Activated CD4-positive, alpha-beta memory T cell treated with anti-CD3 and anti-CD28 coated beads for 36 hours (primary cell): Measurements from ENCODE around the gene OCRL. TPM values are rescaled to one million over a fixed set of nuclear protein-coding genes. Genes with fewer than 3 reads are reported as not detected.
"Not testable (repeated sequence)": the region's sequence is repeated elsewhere in the genome, so short reads cannot be mapped to it uniquely, and the experiment has no call there.

Experiments used
- CTCF ChIA-PET: fragments of 350-600 bp; sonication (Branson Sonifier 250); formaldehyde crosslinking; loops from one replicate; lab custom pipeline; 2021; ENCODE audit warnings: antibody characterized with exemption, inconsistent platforms; lab: Charles Lee
- POLR2A ChIA-PET: fragments of 350-600 bp; sonication (Branson Sonifier 250); formaldehyde crosslinking; loops from one replicate; lab custom pipeline; 2021; ENCODE audit warnings: antibody characterized with exemption; lab: Charles Lee
- DNase-seq: peaks from one replicate; pipeline ENCODE4 v3.0.0-alpha.2; 2020
- H3K27ac Mint-ChIP-seq: one replicate; pipeline ENCODE4 v1.8.0; 2021; ENCODE audit warnings: mixed read lengths
- H3K27me3 Mint-ChIP-seq: one replicate; pipeline ENCODE4 v1.8.0; 2021; ENCODE audit warnings: mixed read lengths
- H3K36me3 Mint-ChIP-seq: one replicate; pipeline ENCODE4 v1.8.0; 2021; ENCODE audit warnings: mixed read lengths
- H3K4me1 Mint-ChIP-seq: one replicate; pipeline ENCODE4 v1.8.0; 2021; ENCODE audit warnings: low read depth, mixed read lengths
- H3K4me3 Mint-ChIP-seq: one replicate; pipeline ENCODE4 v1.8.0; 2021; ENCODE audit warnings: mild to moderate bottlenecking, mixed read lengths
- H3K9me3 Mint-ChIP-seq: one replicate; pipeline ENCODE4 v1.8.0; 2021; ENCODE audit warnings: mixed read lengths
- intact Hi-C: fragments of 100-400 bp; cut with micrococcal nuclease; formaldehyde crosslinking; loops from one replicate; pipeline ENCODE4 v1.15.1; 2023
- total RNA-seq, 2 experiments: library from RNA; stranded (reverse); gene quantifications; one replicate each; pipeline ENCODE4 v1.2.3, GENCODE V29; 2021

OCRL gene
- total RNA-seq, 2 experiments from 2014 or later = 2.8 to 3.2 TPM

GRCh38 chrX:129545408-129545807 is 5.3 kb downstream of the OCRL start:
- ChIA-PET CTCF (interaction anchor here (1.3 kb wide), 1 partner anchor 56 kb away, joined by 4 read pairs; no protein-coding TSS in a partner anchor), POLR2A (no interaction called here)
- H3K4me1 Mint-ChIP-seq = peaks cover 11% of the 10 kb centered on the region
- no peaks in the 10 kb centered on the region for H3K36me3 Mint-ChIP-seq
- H3K9me3 Mint-ChIP-seq = no peaks in the 10 kb centered on the region
- no peak for DNase-seq
- no peaks in the 10 kb centered on the region for H3K27me3 Mint-ChIP-seq
- intact Hi-C loops = no loop called here
- H3K4me3 Mint-ChIP-seq = no peak overlapping the region
- no peak overlapping the region for H3K27ac Mint-ChIP-seq

- no peaks in the 10 kb centered on the region for H3K27me3 Mint-ChIP-seq
- no peaks in the 10 kb centered on the region for H3K36me3 Mint-ChIP-seq
- POLR2A ChIA-PET = no interaction called here
- CTCF ChIA-PET = no interaction called here
- no peaks in the 10 kb centered on the region for H3K9me3 Mint-ChIP-seq
- H3K4me1 Mint-ChIP-seq = peaks cover 4% of the 10 kb centered on the region
- no peak overlapping the region for H3K4me3 Mint-ChIP-seq
- intact Hi-C loops = no loop called here
- H3K27ac Mint-ChIP-seq = no peak overlapping the region
- DNase-seq = no peak
These were observed 9.1 kb downstream of the OCRL start for GRCh38 chrX:129549124-129549523.

- CTCF ChIA-PET = no interaction called here
- no peaks in the 10 kb centered on the region for H3K4me1 Mint-ChIP-seq
- intact Hi-C loops = no loop called here
These were observed 13.7 kb downstream of the OCRL start for GRCh38 chrX:129553619-129554288.

GRCh38 chrX:129554816-129555215 is 14.8 kb downstream of the OCRL start:
- H3K4me1 Mint-ChIP-seq = not testable (repeated sequence)

More at GRCh38 chrX:129553619-129554288, 13.7 kb downstream of the OCRL start:
- Mint-ChIP-seq H3K36me3 (no peaks in the 10 kb centered on the region), H3K4me3 (no peak overlapping the region), H3K27me3 (no peaks in the 10 kb centered on the region), H3K27ac (no peak overlapping the region), H3K9me3 (no peaks in the 10 kb centered on the region)
- DNase-seq = no peak
- POLR2A ChIA-PET = no interaction called here

GRCh38 chrX:129556806-129557315 is 16.8 kb downstream of the OCRL start:
- no peak for DNase-seq
- POLR2A ChIA-PET = no interaction called here
- no peaks in the 10 kb centered on the region for H3K4me1 Mint-ChIP-seq
- no peaks in the 10 kb centered on the region for H3K9me3 Mint-ChIP-seq
- intact Hi-C loops = no loop called here
- H3K36me3 Mint-ChIP-seq = peaks cover 4% of the 10 kb centered on the region
- H3K27me3 Mint-ChIP-seq = no peaks in the 10 kb centered on the region
- H3K27ac Mint-ChIP-seq = no peak overlapping the region
- CTCF ChIA-PET = no interaction called here
- H3K4me3 Mint-ChIP-seq = no peak overlapping the region

More at GRCh38 chrX:129554816-129555215, 14.8 kb downstream of the OCRL start:
- H3K4me3 Mint-ChIP-seq, H3K27me3 Mint-ChIP-seq, CTCF ChIA-PET, DNase-seq, H3K9me3 Mint-ChIP-seq, H3K27ac Mint-ChIP-seq, POLR2A ChIA-PET, H3K36me3 Mint-ChIP-seq, intact Hi-C loops: not testable (repeated sequence)

- POLR2A ChIA-PET = no interaction called here
- Mint-ChIP-seq H3K36me3 (peaks cover 12% of the 10 kb centered on the region), H3K4me3 (no peak overlapping the region), H3K27ac (no peak overlapping the region), H3K9me3 (no peaks in the 10 kb centered on the region), H3K4me1 (no peaks in the 10 kb centered on the region), H3K27me3 (no peaks in the 10 kb centered on the region)
- no peak for DNase-seq
- intact Hi-C loops = no loop called here
- CTCF ChIA-PET = no interaction called here
These were observed 17.9 kb downstream of the OCRL start for GRCh38 chrX:129557844-129558480.

- intact Hi-C loops = no loop called here
These were observed 19.7 kb downstream of the OCRL start for GRCh38 chrX:129559783-129560182.

GRCh38 chrX:129561453-129561852 is 21.4 kb downstream of the OCRL start:
- ChIA-PET POLR2A (no interaction called here), CTCF (interaction anchor here (0.7 to 1.0 kb wide), 2 partner anchors 9 to 116 kb away, joined by 3 to 4 read pairs; no protein-coding TSS in a partner anchor)
- peaks cover 12% of the 10 kb centered on the region for H3K36me3 Mint-ChIP-seq
- H3K27me3 Mint-ChIP-seq = no peaks in the 10 kb centered on the region
- no peaks in the 10 kb centered on the region for H3K9me3 Mint-ChIP-seq
- H3K4me1 Mint-ChIP-seq = peaks cover 11% of the 10 kb centered on the region
- no peak for DNase-seq
- intact Hi-C loops = no loop called here
- H3K4me3 Mint-ChIP-seq = no peak overlapping the region
- no peak overlapping the region for H3K27ac Mint-ChIP-seq

More at GRCh38 chrX:129559783-129560182, 19.7 kb downstream of the OCRL start:
- Mint-ChIP-seq H3K36me3 (peaks cover 12% of the 10 kb centered on the region), H3K4me1 (no peaks in the 10 kb centered on the region), H3K4me3 (no peak overlapping the region), H3K27me3 (no peaks in the 10 kb centered on the region), H3K9me3 (no peaks in the 10 kb centered on the region), H3K27ac (no peak overlapping the region)
- ChIA-PET CTCF (no interaction called here), POLR2A (no interaction called here)
- no peak for DNase-seq

GRCh38 chrX:129564345-129564744 is 24.3 kb downstream of the OCRL start:
- H3K27ac Mint-ChIP-seq, H3K9me3 Mint-ChIP-seq, H3K36me3 Mint-ChIP-seq, POLR2A ChIA-PET, H3K4me3 Mint-ChIP-seq, DNase-seq, H3K27me3 Mint-ChIP-seq, intact Hi-C loops, CTCF ChIA-PET: not testable (repeated sequence)
- peaks cover 11% of the 10 kb centered on the region for H3K4me1 Mint-ChIP-seq

- H3K36me3 Mint-ChIP-seq = peaks cover 11% of the 10 kb centered on the region
- ChIA-PET POLR2A (no interaction called here), CTCF (no interaction called here)
- H3K27me3 Mint-ChIP-seq = no peaks in the 10 kb centered on the region
- intact Hi-C loops = no loop called here
- H3K27ac Mint-ChIP-seq = no peak overlapping the region
- H3K9me3 Mint-ChIP-seq = no peaks in the 10 kb centered on the region
- H3K4me3 Mint-ChIP-seq = no peak overlapping the region
- peaks cover 11% of the 10 kb centered on the region for H3K4me1 Mint-ChIP-seq
- no peak for DNase-seq
These were observed 25.1 kb downstream of the OCRL start for GRCh38 chrX:129565046-129565650.

- DNase-seq = no peak
- Mint-ChIP-seq H3K9me3 (no peaks in the 10 kb centered on the region), H3K27ac (peak overlapping the region; percentile 16), H3K4me1 (peaks cover 11% of the 10 kb centered on the region), H3K4me3 (no peak overlapping the region), H3K36me3 (peaks cover 12% of the 10 kb centered on the region), H3K27me3 (no peaks in the 10 kb centered on the region)
- POLR2A ChIA-PET = no interaction called here
- intact Hi-C loops = no loop called here
- CTCF ChIA-PET = no interaction called here
These were observed 26.0 kb downstream of the OCRL start for GRCh38 chrX:129566073-129566472.

GRCh38 chrX:129568349-129568748 is 28.3 kb downstream of the OCRL start:
- no peak overlapping the region for H3K27ac Mint-ChIP-seq
- no peaks in the 10 kb centered on the region for H3K27me3 Mint-ChIP-seq
- ChIA-PET POLR2A (no interaction called here), CTCF (no interaction called here)
- no peak for DNase-seq
- H3K4me1 Mint-ChIP-seq = peaks cover 11% of the 10 kb centered on the region
- H3K9me3 Mint-ChIP-seq = no peaks in the 10 kb centered on the region
- intact Hi-C loops = no loop called here
- H3K36me3 Mint-ChIP-seq = peaks cover 4% of the 10 kb centered on the region
- H3K4me3 Mint-ChIP-seq = no peak overlapping the region
